DND-41 (cell line): ENCODE results near the gene RNF150.
A peak's percentile ranks its signal among the peaks of the same experiment; 100 is the strongest.

Experiments
- ATAC-seq: fragments of 200-7000 bp; cut with Tn5 transposase; 3 replicates; pipeline ENCODE4 v1.9.1; 2021; ENCODE audit warnings: low read depth; ENCODE audit not compliant: insufficient read depth
- DNase-seq: peaks from one replicate; pipeline ENCODE4 v3.0.0-alpha.2; 2020
- H2AFZ ChIP-seq: 2 replicates; pipeline ENCODE4 v1.6.0; 2012; ENCODE audit warnings: low read depth, low read length
- H3K27ac ChIP-seq: 2 replicates; pipeline ENCODE4 v1.5.1; 2012; ENCODE audit warnings: low read length, inconsistent platforms
- H3K27me3 ChIP-seq: fragments of 200-600 bp; sonication (generic); 2 replicates; pipeline ENCODE4 v1.6.0; 2012; ENCODE audit warnings: low read length, mild to moderate bottlenecking, inconsistent platforms; ENCODE audit not compliant: insufficient read depth, poor library complexity
- H3K36me3 ChIP-seq: 2 replicates; pipeline ENCODE4 v1.5.1; 2012; ENCODE audit warnings: low read length, inconsistent platforms; ENCODE audit not compliant: insufficient read depth
- H3K4me1 ChIP-seq: 2 replicates; pipeline ENCODE4 v1.5.1; 2012; ENCODE audit warnings: mild to moderate bottlenecking, low read length; ENCODE audit not compliant: insufficient read depth
- H3K4me2 ChIP-seq: 2 replicates; pipeline ENCODE4 v1.6.0; 2012; ENCODE audit warnings: mild to moderate bottlenecking, moderate library complexity, low read length, inconsistent platforms; ENCODE audit not compliant: insufficient read depth
- H3K4me3 ChIP-seq, 2 experiments: fragments of 200-600 bp in 1 of 2; shearing (Covaris generic) in 1 of 2; 2 replicates each; pipeline ENCODE4 v1.5.1; 2012 to 2016; ENCODE audit warnings: inconsistent platforms in 2 of 2, low read length in 2 of 2, mild to moderate bottlenecking in 2 of 2, low read depth in 1 of 2, moderate library complexity in 1 of 2
- H3K79me2 ChIP-seq: 2 replicates; pipeline ENCODE4 v1.6.0; 2012; ENCODE audit warnings: low read length, inconsistent platforms; ENCODE audit not compliant: insufficient read depth
- H3K9ac ChIP-seq: 2 replicates; pipeline ENCODE4 v1.6.0; 2012; ENCODE audit warnings: low read depth, mild to moderate bottlenecking, inconsistent platforms, low read length, moderate library complexity
- H3K9me3 ChIP-seq: 2 replicates; pipeline ENCODE4 v1.5.1; 2012; ENCODE audit warnings: low read length, moderate library complexity, mild to moderate bottlenecking, inconsistent platforms; ENCODE audit not compliant: insufficient read depth, severe bottlenecking
- H4K20me1 ChIP-seq: 2 replicates; pipeline ENCODE4 v1.6.0; 2012; ENCODE audit warnings: low read length; ENCODE audit not compliant: insufficient read depth
- CTCF ChIP-seq: IDR thresholded peaks from 2 replicates; pipeline ENCODE4 v1.5.1; 2012; ENCODE audit warnings: borderline replicate concordance, low read length, moderate library complexity, mild to moderate bottlenecking; ENCODE audit not compliant: poor library complexity, severe bottlenecking; ENCODE audit errors: extremely low read depth
- EZH2 ChIP-seq: IDR thresholded peaks from 3 replicates; pipeline ENCODE4 v1.6.1; 2012; ENCODE audit warnings: borderline replicate concordance, low read depth, mild to moderate bottlenecking, moderate library complexity, low read length, inconsistent platforms; ENCODE audit not compliant: severe bottlenecking

RNF150 gene

GRCh38 chr4:140924761-140925392 lies 208.4 kb downstream of the RNF150 start:
- Histone ChIP-seq H2AFZ (no peak overlapping the region), H3K36me3 (no peaks in the 10 kb centered on the region), H3K9ac (no peak overlapping the region), H4K20me1 (no peaks in the 10 kb centered on the region), H3K9me3 (no peaks in the 10 kb centered on the region), H3K4me2 (no peak overlapping the region), H3K79me2 (no peaks in the 10 kb centered on the region), H3K4me1 (no peaks in the 10 kb centered on the region), H3K4me3 (no peak overlapping the region), H3K27me3 (no peaks in the 10 kb centered on the region), H3K27ac (no peak overlapping the region)
- ATAC-seq (peak; percentile 24; the same call in 1 of the 3 replicates), DNase-seq (no peak)
- TF ChIP-seq CTCF (no peak), EZH2 (no peak)

GRCh38 chr4:140906993-140907962 lies 226.0 kb downstream of the RNF150 start:
- Histone ChIP-seq H3K4me2 (no peak overlapping the region), H3K4me3 (no peak overlapping the region), H3K79me2 (no peaks in the 10 kb centered on the region), H3K27me3 (no peaks in the 10 kb centered on the region), H3K27ac (no peak overlapping the region), H3K36me3 (no peaks in the 10 kb centered on the region), H3K9me3 (no peaks in the 10 kb centered on the region), H2AFZ (no peak overlapping the region), H4K20me1 (no peaks in the 10 kb centered on the region), H3K9ac (no peak overlapping the region), H3K4me1 (no peaks in the 10 kb centered on the region)
- ATAC-seq = no peak
- DNase-seq = no peak
- no peak for TF ChIP-seq EZH2
- no peak for TF ChIP-seq CTCF

- no peaks in the 10 kb centered on the region for H3K4me1 ChIP-seq
- H3K9me3 ChIP-seq = no peaks in the 10 kb centered on the region
- no peak overlapping the region for H3K27ac ChIP-seq
- DNase-seq (no peak), ATAC-seq (no peak)
- H3K27me3 ChIP-seq = peaks cover 4% of the 10 kb centered on the region
- TF ChIP-seq EZH2 (no peak), CTCF (no peak)
- no peak overlapping the region for H2AFZ ChIP-seq
- no peak overlapping the region for H3K4me3 ChIP-seq
- H3K4me2 ChIP-seq = no peak overlapping the region
- no peak overlapping the region for H3K9ac ChIP-seq
- no peaks in the 10 kb centered on the region for H3K36me3 ChIP-seq
- H3K79me2 ChIP-seq = no peaks in the 10 kb centered on the region
- no peaks in the 10 kb centered on the region for H4K20me1 ChIP-seq
Measured at GRCh38 chr4:140904904-140905303, 228.4 kb downstream of the RNF150 start.
